WTC11 (cell line): Measurements from ENCODE around the gene PIP4K2A. TPM values are rescaled to one million over a fixed set of nuclear protein-coding genes. Genes with fewer than 3 reads are reported as not detected.

Source experiments
- ATAC-seq: fragments of 200-7000 bp; cut with Tn5 transposase; 2 replicates; pipeline ENCODE4 v1.10.0; 2021; ENCODE audit warnings: mild to moderate bottlenecking, moderate library complexity
- CTCF ChIA-PET: fragments of 300-600 bp; sonication (Branson Sonifier 250); formaldehyde crosslinking; loops from one replicate; lab custom pipeline; 2021; ENCODE audit warnings: antibody characterized with exemption; lab: Charles Lee
- POLR2A ChIA-PET: fragments of 350-600 bp; sonication (Branson Sonifier 250); formaldehyde crosslinking; loops from one replicate; lab custom pipeline; 2021; ENCODE audit warnings: antibody characterized with exemption; lab: Charles Lee
- DNase-seq: peaks from one replicate; pipeline ENCODE4 v3.0.0; 2021; ENCODE audit warnings: low spot score
- H3K27ac Mint-ChIP-seq: 2 replicates; pipeline ENCODE4 v1.8.0; 2021; ENCODE audit warnings: mixed read lengths
- H3K27me3 Mint-ChIP-seq: 2 replicates; pipeline ENCODE4 v1.8.0; 2021; ENCODE audit warnings: low read depth, mild to moderate bottlenecking, moderate library complexity, mixed read lengths
- H3K36me3 Mint-ChIP-seq: 2 replicates; pipeline ENCODE4 v1.8.0; 2021; ENCODE audit warnings: mixed read lengths
- H3K4me1 Mint-ChIP-seq: 2 replicates; pipeline ENCODE4 v1.8.0; 2022; ENCODE audit warnings: mixed read lengths
- H3K4me3 Mint-ChIP-seq: 2 replicates; pipeline ENCODE4 v1.8.0; 2021; ENCODE audit warnings: mild to moderate bottlenecking, moderate library complexity, mixed read lengths
- H3K9me3 Mint-ChIP-seq: 2 replicates; pipeline ENCODE4 v1.8.0; 2021; ENCODE audit warnings: mixed read lengths
- ATF6 ChIP-seq: sonication (generic); formaldehyde crosslinking; IDR thresholded peaks from 2 replicates; pipeline ENCODE4 v1.8.1; 2023; ENCODE audit warnings: mild to moderate bottlenecking, missing genetic modification reagents
- CBFB ChIP-seq: sonication (generic); formaldehyde crosslinking; IDR thresholded peaks from 2 replicates; pipeline ENCODE4 v1.8.1; 2022; ENCODE audit warnings: mild to moderate bottlenecking, low read depth, missing genetic modification reagents
- CDX4 ChIP-seq: fragments of 250-450 bp; sonication (Bioruptor Pico); IDR thresholded peaks from 2 replicates; pipeline ENCODE4 v1.9.0; 2021; ENCODE audit warnings: moderate library complexity, mild to moderate bottlenecking, inconsistent platforms, borderline replicate concordance
- FOXP1 ChIP-seq: sonication (generic); formaldehyde crosslinking; IDR thresholded peaks from 2 replicates; pipeline ENCODE4 v1.8.0; 2022; ENCODE audit warnings: missing genetic modification reagents, mild to moderate bottlenecking, moderate library complexity, borderline replicate concordance
- GTF2I ChIP-seq: fragments of 250-450 bp; sonication (Bioruptor Pico); conservative IDR thresholded peaks from 2 replicates; pipeline ENCODE4 v1.4.0; 2021; ENCODE audit warnings: mild to moderate bottlenecking
- IRF1 ChIP-seq: sonication (generic); formaldehyde crosslinking; IDR thresholded peaks from 2 replicates; pipeline ENCODE4 v1.8.0; 2023; ENCODE audit warnings: missing genetic modification reagents
- MLX ChIP-seq: sonication (generic); formaldehyde crosslinking; IDR thresholded peaks from 2 replicates; pipeline ENCODE4 v1.8.1; 2023; ENCODE audit warnings: mild to moderate bottlenecking, missing genetic modification reagents, moderate library complexity
- NFATC4 ChIP-seq: fragments of 250-450 bp; sonication (Bioruptor Pico); IDR thresholded peaks from 2 replicates; pipeline ENCODE4 v1.9.0; 2021; ENCODE audit warnings: mild to moderate bottlenecking
- NFE2L1 ChIP-seq: sonication (generic); formaldehyde crosslinking; IDR thresholded peaks from 2 replicates; pipeline ENCODE4 v1.8.1; 2023; ENCODE audit warnings: missing genetic modification reagents
- OVOL2 ChIP-seq: fragments of 250-450 bp; sonication (Bioruptor Pico); IDR thresholded peaks from 2 replicates; pipeline ENCODE4 v1.9.0; 2021; ENCODE audit warnings: mild to moderate bottlenecking, borderline replicate concordance
- RORB ChIP-seq: fragments of 250-450 bp; sonication (Bioruptor Pico); IDR thresholded peaks from 2 replicates; pipeline ENCODE4 v1.9.0; 2021; ENCODE audit warnings: mild to moderate bottlenecking
- SOX15 ChIP-seq: fragments of 250-450 bp; sonication (Bioruptor Pico); IDR thresholded peaks from 2 replicates; pipeline ENCODE4 v1.9.0; 2021; ENCODE audit warnings: mild to moderate bottlenecking
- TCF7 ChIP-seq: sonication (generic); formaldehyde crosslinking; IDR thresholded peaks from 2 replicates; pipeline ENCODE4 v1.8.0; 2022; ENCODE audit warnings: mild to moderate bottlenecking, low read depth, missing genetic modification reagents, moderate library complexity
- ZNF138 ChIP-seq: sonication (generic); formaldehyde crosslinking; conservative IDR thresholded peaks from 2 replicates; pipeline ENCODE4 v1.8.1; 2022; ENCODE audit warnings: mild to moderate bottlenecking, moderate library complexity, missing genetic modification reagents
- ZNF219 ChIP-seq: sonication (generic); formaldehyde crosslinking; IDR thresholded peaks from 2 replicates; pipeline ENCODE4 v1.8.0; 2023; ENCODE audit warnings: missing genetic modification reagents, mild to moderate bottlenecking, borderline replicate concordance
- ZNF317 ChIP-seq: sonication (generic); formaldehyde crosslinking; IDR thresholded peaks from 2 replicates; pipeline ENCODE4 v1.8.1; 2023; ENCODE audit warnings: low read depth, mild to moderate bottlenecking, moderate library complexity, missing genetic modification reagents, borderline replicate concordance
- ZNF671 ChIP-seq: fragments of 250-450 bp; sonication (Bioruptor Pico); IDR thresholded peaks from 2 replicates; pipeline ENCODE4 v1.8.0; 2021; ENCODE audit warnings: mild to moderate bottlenecking
- ZSCAN18 ChIP-seq: fragments of 250-450 bp; sonication (Bioruptor Pico); IDR thresholded peaks from 2 replicates; pipeline ENCODE4 v2.1.2; 2022; ENCODE audit warnings: mild to moderate bottlenecking, moderate library complexity
- total RNA-seq: library from RNA; stranded (reverse); gene quantifications from 3 replicates; pipeline ENCODE4 v1.2.3, GENCODE V29; 2021
- TF ChIP-seq, protein P1 (sequence below): sonication (generic); formaldehyde crosslinking; IDR thresholded peaks from 2 replicates; pipeline ENCODE4 v1.8.1; 2023; ENCODE audit warnings: mild to moderate bottlenecking, missing genetic modification reagents, borderline replicate concordance

PIP4K2A gene
- total RNA-seq, 1 experiment from 2014 or later, result 47.5 TPM

DNA sequence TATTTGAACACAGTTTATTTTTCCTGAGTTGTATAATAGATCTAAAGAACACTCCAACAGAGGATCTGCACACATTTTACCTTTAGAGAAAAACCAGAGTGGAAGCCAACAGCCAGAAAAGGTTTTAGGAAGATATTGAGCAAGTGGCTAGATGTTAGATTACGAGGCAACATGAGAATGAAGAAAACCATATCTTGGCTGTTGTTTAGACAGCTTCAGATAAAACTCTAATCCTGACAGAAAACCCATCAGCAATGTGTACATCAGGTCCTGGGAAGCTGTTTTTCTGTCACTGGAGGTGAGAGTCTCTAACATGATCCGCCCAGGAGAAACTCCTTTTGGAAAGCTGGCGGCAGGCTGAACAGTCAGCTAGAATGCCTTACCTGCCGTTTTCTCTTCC is 209.6 kb downstream of the PIP4K2A start (continued):
- TF ChIP-seq CDX4 (CRISPR knock-in tag) (no peak), ZNF138 (CRISPR knock-in tag) (no peak), ZSCAN18 (no peak)
- TF ChIP-seq, all 79 proteins: peak for 0

DNA sequence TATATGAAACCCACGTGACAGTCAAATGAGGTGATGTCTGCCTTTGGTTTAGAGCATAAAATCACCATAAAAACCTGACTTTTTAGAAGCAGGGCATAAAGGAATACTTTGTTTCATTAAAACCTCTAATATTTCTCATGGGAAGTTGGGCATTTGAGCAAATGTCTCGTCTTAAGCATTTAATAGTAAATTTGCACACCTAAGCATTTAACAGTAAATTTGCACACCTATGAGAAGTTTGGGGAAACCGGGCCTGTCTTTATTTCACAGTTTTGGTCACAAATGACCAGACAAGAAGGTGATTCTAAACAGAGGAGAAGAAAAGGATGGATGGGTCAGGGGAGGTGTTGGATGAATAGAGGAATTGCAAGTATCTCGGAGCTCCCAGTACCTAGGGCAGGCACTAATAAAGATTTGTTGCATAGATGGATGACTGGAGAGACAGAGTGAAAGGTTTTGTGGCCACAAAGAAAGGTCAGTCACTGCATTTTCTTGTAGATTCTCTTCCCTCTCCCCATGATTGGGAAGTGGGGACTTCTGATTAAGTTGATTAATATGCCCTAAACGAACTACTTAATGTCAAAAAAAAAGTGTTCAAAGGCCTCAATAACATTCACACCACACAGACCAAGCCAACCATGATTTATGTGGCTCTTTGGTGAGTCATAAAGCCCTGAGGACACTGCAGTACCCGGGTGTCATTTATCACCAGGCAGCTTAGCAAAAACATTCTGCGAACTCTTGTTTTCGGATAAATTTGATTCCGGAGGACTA is 210.9 kb downstream of the PIP4K2A start:
- Mint-ChIP-seq H3K27me3 (no peaks in the 10 kb centered on the region), H3K4me3 (no peak overlapping the region), H3K36me3 (peaks cover 4% of the 10 kb centered on the region; the same call in 1 of the 2 replicates), H3K27ac (no peak overlapping the region), H3K4me1 (no peaks in the 10 kb centered on the region), H3K9me3 (peaks cover 4% of the 10 kb centered on the region)
- DNase-seq, result no peak
- TF ChIP-seq ATF6 (CRISPR knock-in tag) (no peak), IRF1 (CRISPR knock-in tag) (no peak), GTF2I (CRISPR knock-in tag) (no peak), MLX (CRISPR knock-in tag) (no peak), TCF7 (CRISPR knock-in tag) (no peak)
- CTCF ChIA-PET, result no interaction called here
- POLR2A ChIA-PET, result no interaction called here
- ATAC-seq, result no peak

- H3K36me3 Mint-ChIP-seq, result no peaks in the 10 kb centered on the region
- DNase-seq (no peak), ATAC-seq (no peak)
- H3K4me3 Mint-ChIP-seq, result no peak overlapping the region
- H3K27ac Mint-ChIP-seq, result no peak overlapping the region
- ChIA-PET CTCF (no interaction called here), POLR2A (no interaction called here)
- no peaks in the 10 kb centered on the region for H3K4me1 Mint-ChIP-seq
- TF ChIP-seq ZNF671 (no peak), RORB (CRISPR knock-in tag) (no peak), ZNF317 (CRISPR knock-in tag) (no peak), OVOL2 (CRISPR knock-in tag) (no peak), MLX (CRISPR knock-in tag) (no peak), CBFB (no peak), CDX4 (CRISPR knock-in tag) (no peak), ZNF219 (CRISPR knock-in tag) (no peak), SOX15 (CRISPR knock-in tag) (no peak), FOXP1 (CRISPR knock-in tag) (no peak), NFATC4 (CRISPR knock-in tag) (no peak), NFE2L1 (CRISPR knock-in tag) (no peak)
- TF ChIP-seq, protein P1, sequence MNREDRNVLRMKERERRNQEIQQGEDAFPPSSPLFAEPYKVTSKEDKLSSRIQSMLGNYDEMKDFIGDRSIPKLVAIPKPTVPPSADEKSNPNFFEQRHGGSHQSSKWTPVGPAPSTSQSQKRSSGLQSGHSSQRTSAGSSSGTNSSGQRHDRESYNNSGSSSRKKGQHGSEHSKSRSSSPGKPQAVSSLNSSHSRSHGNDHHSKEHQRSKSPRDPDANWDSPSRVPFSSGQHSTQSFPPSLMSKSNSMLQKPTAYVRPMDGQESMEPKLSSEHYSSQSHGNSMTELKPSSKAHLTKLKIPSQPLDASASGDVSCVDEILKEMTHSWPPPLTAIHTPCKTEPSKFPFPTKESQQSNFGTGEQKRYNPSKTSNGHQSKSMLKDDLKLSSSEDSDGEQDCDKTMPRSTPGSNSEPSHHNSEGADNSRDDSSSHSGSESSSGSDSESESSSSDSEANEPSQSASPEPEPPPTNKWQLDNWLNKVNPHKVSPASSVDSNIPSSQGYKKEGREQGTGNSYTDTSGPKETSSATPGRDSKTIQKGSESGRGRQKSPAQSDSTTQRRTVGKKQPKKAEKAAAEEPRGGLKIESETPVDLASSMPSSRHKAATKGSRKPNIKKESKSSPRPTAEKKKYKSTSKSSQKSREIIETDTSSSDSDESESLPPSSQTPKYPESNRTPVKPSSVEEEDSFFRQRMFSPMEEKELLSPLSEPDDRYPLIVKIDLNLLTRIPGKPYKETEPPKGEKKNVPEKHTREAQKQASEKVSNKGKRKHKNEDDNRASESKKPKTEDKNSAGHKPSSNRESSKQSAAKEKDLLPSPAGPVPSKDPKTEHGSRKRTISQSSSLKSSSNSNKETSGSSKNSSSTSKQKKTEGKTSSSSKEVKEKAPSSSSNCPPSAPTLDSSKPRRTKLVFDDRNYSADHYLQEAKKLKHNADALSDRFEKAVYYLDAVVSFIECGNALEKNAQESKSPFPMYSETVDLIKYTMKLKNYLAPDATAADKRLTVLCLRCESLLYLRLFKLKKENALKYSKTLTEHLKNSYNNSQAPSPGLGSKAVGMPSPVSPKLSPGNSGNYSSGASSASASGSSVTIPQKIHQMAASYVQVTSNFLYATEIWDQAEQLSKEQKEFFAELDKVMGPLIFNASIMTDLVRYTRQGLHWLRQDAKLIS (CRISPR knock-in tag), result no peak
- no peaks in the 10 kb centered on the region; the same call in 1 of the 2 replicates for H3K27me3 Mint-ChIP-seq
- H3K9me3 Mint-ChIP-seq, result no peaks in the 10 kb centered on the region
Observed at GRCh38 chr10:22501863-22502262, 212.5 kb downstream of the PIP4K2A start.
